HCT116 (cell line): ENCODE measurements around the gene GMCL1. TPM values are rescaled to one million over a fixed set of nuclear protein-coding genes. Genes with fewer than 3 reads are reported as not detected.
A peak's percentile ranks its signal among the peaks of the same experiment; 100 is the strongest.

Source experiments
- ATAC-seq: fragments of 200-7000 bp; cut with Tn5 transposase; 2 replicates; pipeline ENCODE4 v1.9.1; 2020; ENCODE audit warnings: mild to moderate bottlenecking, moderate library complexity
- BruUV-seq: library from RNA; stranded (reverse); fragments of 400-500 nt; replicated peaks from 2 replicates; lab custom pipeline; 2021; lab: Mats Ljungman, UMichigan
- CTCF ChIA-PET: fragments of 300-600 bp; sonication (Branson Sonifier 250); formaldehyde crosslinking; loops from one replicate; lab custom pipeline; 2021; ENCODE audit warnings: antibody characterized with exemption; lab: Charles Lee
- POLR2A ChIA-PET: fragments of 300-600, 350-600 bp; sonication (Branson Sonifier 250); formaldehyde crosslinking; loops from one replicate; lab custom pipeline; 2021; ENCODE audit warnings: antibody characterized with exemption; lab: Charles Lee
- RAD21 ChIA-PET, 2 experiments: fragments of 300-600 bp; sonication (Branson Sonifier 250); formaldehyde crosslinking; loops; one replicate each; lab custom pipeline; 2023; ENCODE audit warnings: low total read pairs in 2 of 2; ENCODE audit not compliant: uncharacterized antibody in 2 of 2, unreplicated experiment in 2 of 2, low non-redundant PET in 1 of 2; lab: Charles Lee
- DNase-seq: peaks from one replicate; pipeline ENCODE4 v3.0.0-alpha.2; 2010; ENCODE audit warnings: low read depth, low spot score
- H2AFZ ChIP-seq: fragments of 200-600 bp; shearing (Covaris generic), sonication (generic); 2 replicates; pipeline ENCODE4 v1.6.1; 2017; ENCODE audit warnings: low read depth, mixed run types, mixed read lengths, antibody characterized with exemption, low read length; ENCODE audit not compliant: poor library complexity, severe bottlenecking
- H3K27ac ChIP-seq: 2 replicates; pipeline ENCODE4 v1.5.1; 2012; ENCODE audit warnings: low read depth, low read length
- H3K27me3 ChIP-seq: fragments of 200-600 bp; sonication (generic); 2 replicates; pipeline ENCODE4 v1.6.1; 2016; ENCODE audit warnings: mixed run types, low read length, mixed read lengths; ENCODE audit not compliant: insufficient read depth
- H3K36me3 ChIP-seq, 2 experiments: fragments of 200-500 bp in 1 of 2; fragments of 200-600 bp in 1 of 2; sonication (Bioruptor generic) in 1 of 2; sonication (generic) in 1 of 2; 2 replicates each; pipeline versions ENCODE4 v1.5.1 to v1.6.1; 2014 to 2016; ENCODE audit warnings: low read length in 2 of 2, inconsistent platforms in 1 of 2, mixed read lengths in 1 of 2, mixed run types in 1 of 2; ENCODE audit not compliant: insufficient read depth in 2 of 2, control insufficient read depth in 1 of 2
- H3K4me1 ChIP-seq, 2 experiments: fragments of 200-600 bp in 1 of 2; sonication (generic) in 1 of 2; 2 replicates each; pipeline versions ENCODE4 v1.5.1 to v1.6.1; 2012 to 2017; ENCODE audit warnings: low read length in 2 of 2, inconsistent platforms in 1 of 2, mild to moderate bottlenecking in 1 of 2, mixed read lengths in 1 of 2, mixed run types in 1 of 2, moderate library complexity in 1 of 2; ENCODE audit not compliant: insufficient read depth in 2 of 2, control insufficient read depth in 1 of 2
- H3K4me2 ChIP-seq: fragments of 200-600 bp; sonication (generic); 2 replicates; pipeline ENCODE4 v1.6.1; 2017; ENCODE audit warnings: mixed run types, low read length, mixed read lengths
- H3K4me3 ChIP-seq, 2 experiments: fragments of 200-600 bp in 1 of 2; sonication (generic) in 1 of 2; replicated peaks in 1 of 2; 2 replicates each; pipeline ENCODE4 v1.5.1; 2011 to 2016; ENCODE audit warnings: low read length in 2 of 2, control low read depth in 1 of 2, low read depth in 1 of 2, mild to moderate bottlenecking in 1 of 2, mixed read lengths in 1 of 2, mixed run types in 1 of 2
- H3K79me2 ChIP-seq: fragments of 200-600 bp; sonication (generic); 2 replicates; pipeline ENCODE4 v1.6.1; 2017; ENCODE audit warnings: mild to moderate bottlenecking, mixed run types, low read length, moderate library complexity, mixed read lengths; ENCODE audit not compliant: insufficient read depth
- H3K9ac ChIP-seq: fragments of 200-600 bp; sonication (generic); 2 replicates; pipeline ENCODE4 v1.6.1; 2016; ENCODE audit warnings: low read length, mixed read lengths
- H3K9me2 ChIP-seq: fragments of 200-600 bp; sonication (generic), shearing (Covaris generic); 2 replicates; pipeline ENCODE4 v1.6.1; 2017; ENCODE audit warnings: mixed run types, mild to moderate bottlenecking, moderate library complexity; ENCODE audit not compliant: insufficient read depth
- H3K9me3 ChIP-seq, 2 experiments: fragments of 200-500 bp in 1 of 2; fragments of 200-600 bp in 1 of 2; sonication (Bioruptor generic) in 1 of 2; sonication (generic) in 1 of 2; 2 replicates each; pipeline ENCODE4 v1.6.1; 2014 to 2017; ENCODE audit warnings: low read length in 2 of 2, mixed read lengths in 2 of 2, inconsistent platforms in 1 of 2, low read depth in 1 of 2, mild to moderate bottlenecking in 1 of 2, mixed run types in 1 of 2, moderate library complexity in 1 of 2; ENCODE audit not compliant: control insufficient read depth in 1 of 2, insufficient read depth in 1 of 2
- H4K20me1 ChIP-seq: fragments of 200-600 bp; sonication (generic), shearing (Covaris generic); 2 replicates; pipeline ENCODE4 v1.6.1; 2017; ENCODE audit warnings: mixed run types, mild to moderate bottlenecking, moderate library complexity; ENCODE audit not compliant: insufficient read depth
- ATF3 ChIP-seq: IDR thresholded peaks from 2 replicates; pipeline ENCODE4 v1.6.1; 2012
- CTCF ChIP-seq, 3 experiments: fragments of 200-600 bp in 1 of 3; sonication (generic) in 1 of 3; IDR thresholded peaks in 2 of 3; conservative IDR thresholded peaks in 1 of 3; 2 replicates each; pipeline ENCODE4 v1.5.1; 2012 to 2017; ENCODE audit warnings: low read depth in 2 of 3, low read length in 2 of 3, antibody characterized with exemption in 1 of 3, borderline replicate concordance in 1 of 3, control low read depth in 1 of 3, mild to moderate bottlenecking in 1 of 3, mixed read lengths in 1 of 3, mixed run types in 1 of 3, moderate library complexity in 1 of 3; ENCODE audit not compliant: insufficient read depth in 1 of 3
- EZH2 ChIP-seq: fragments of 200-600 bp; sonication (generic); IDR thresholded peaks from 2 replicates; pipeline ENCODE4 v1.6.1; 2017; ENCODE audit warnings: antibody characterized with exemption, mixed run types
- EZH2phosphoT487 ChIP-seq: fragments of 200-600 bp; IDR thresholded peaks from 2 replicates; pipeline ENCODE4 v1.6.1; 2018; ENCODE audit warnings: antibody characterized with exemption, borderline replicate concordance
- POLR2AphosphoS5 ChIP-seq: IDR thresholded peaks from 2 replicates; pipeline ENCODE4 v1.6.1; 2011; ENCODE audit warnings: mild to moderate bottlenecking, low read depth, low read length, moderate library complexity
- RAD21 ChIP-seq: IDR thresholded peaks from 2 replicates; pipeline ENCODE4 v1.6.1; 2012; ENCODE audit warnings: low read depth, mild to moderate bottlenecking
- SIN3A ChIP-seq: IDR thresholded peaks from 2 replicates; pipeline ENCODE4 v1.6.1; 2012; ENCODE audit warnings: low read depth
- YY1 ChIP-seq: IDR thresholded peaks from 2 replicates; pipeline ENCODE4 v1.6.1; 2011; ENCODE audit warnings: low read length, low read depth, moderate library complexity, mild to moderate bottlenecking; ENCODE audit not compliant: insufficient replicate concordance; ENCODE audit errors: extremely low read depth
- ZBTB33 ChIP-seq: IDR thresholded peaks from 2 replicates; pipeline ENCODE4 v1.6.1; 2011; ENCODE audit warnings: mild to moderate bottlenecking, low read length, moderate library complexity; ENCODE audit not compliant: insufficient replicate concordance; ENCODE audit errors: extremely low read depth
- intact Hi-C: fragments of 100-400 bp; cut with micrococcal nuclease; formaldehyde crosslinking; loops from 2 replicates; pipeline ENCODE4 v1.10.0; 2022
- total RNA-seq: library from RNA; stranded (reverse); gene quantifications from one replicate; pipeline ENCODE4 v1.2.1, GENCODE V29; 2021; ENCODE audit not compliant: unreplicated experiment

GMCL1 gene
- total RNA-seq, 1 experiment from 2014 or later = 16.7 TPM

- TF ChIP-seq ZBTB33 (no peak), RAD21 (peak; percentile 50; the same call in 1 of the 2 replicates)
- H3K36me3 ChIP-seq = no peaks in the 10 kb centered on the region
- no peak overlapping the region for H3K27ac ChIP-seq
- ChIA-PET CTCF (interaction anchor here (1.6 kb wide), 1 partner anchor 71 kb away, joined by 6 read pairs; no protein-coding TSS in a partner anchor), POLR2A (no interaction called here), RAD21 (no interaction called here)
- no peaks in the 10 kb centered on the region for H3K27me3 ChIP-seq
- no peaks in the 10 kb centered on the region for H3K79me2 ChIP-seq
- DNase-seq = no peak
- H3K4me1 ChIP-seq = no peaks in the 10 kb centered on the region
- no peak overlapping the region for H3K9ac ChIP-seq
- H3K9me2 ChIP-seq = no peaks in the 10 kb centered on the region
- intact Hi-C loops = no loop called here
- ATAC-seq = no peak
- no peaks in the 10 kb centered on the region for H4K20me1 ChIP-seq
- no peak overlapping the region for H3K4me3 ChIP-seq
- BruUV-seq = no TSS peak
- no peaks in the 10 kb centered on the region for H3K9me3 ChIP-seq
- no peak overlapping the region for H2AFZ ChIP-seq
- no peak overlapping the region for H3K4me2 ChIP-seq
Measured at GRCh38 chr2:69796174-69796573, 33.3 kb upstream of the GMCL1 start.

GRCh38 chr2:69797235-69797634 lies 32.2 kb upstream of the GMCL1 start:
- H3K79me2 ChIP-seq = no peaks in the 10 kb centered on the region

More at GRCh38 chr2:69797235-69797634, 32.2 kb upstream of the GMCL1 start:
- RAD21 ChIA-PET = no interaction called here
- H3K4me3 ChIP-seq = no peak overlapping the region
- TF ChIP-seq ZBTB33 (no peak), YY1 (no peak), CTCF (IDR thresholded peaks at IDR 0.05 in 2 of 3, conservative IDR thresholded peaks at IDR 0.05 in 1 of 3; ENCODE audit: borderline replicate concordance in 1 of 3, insufficient read depth in 1 of 3, low read depth in 2 of 3, low read length in 2 of 3) (no peak), SIN3A (no peak), ATF3 (no peak), EZH2 (no peak), POLR2AphosphoS5 (no peak), EZH2phosphoT487 (no peak)
- H4K20me1 ChIP-seq = no peaks in the 10 kb centered on the region
- H3K27me3 ChIP-seq = no peaks in the 10 kb centered on the region
- no peak overlapping the region for H3K27ac ChIP-seq
- CTCF ChIA-PET = interaction anchor here (1.6 kb wide), 1 partner anchor 72 kb away, joined by 6 read pairs; no protein-coding TSS in a partner anchor
- no peaks in the 10 kb centered on the region for H3K9me2 ChIP-seq
- no peak for DNase-seq
- intact Hi-C loops = no loop called here
- H3K36me3 ChIP-seq = no peaks in the 10 kb centered on the region
- BruUV-seq = no TSS peak
- no peak overlapping the region for H2AFZ ChIP-seq
- no peaks in the 10 kb centered on the region for H3K4me1 ChIP-seq
- ATAC-seq = no peak
- H3K9me3 ChIP-seq = no peaks in the 10 kb centered on the region
- POLR2A ChIA-PET = no interaction called here
- H3K4me2 ChIP-seq = no peak overlapping the region
- no peak overlapping the region for H3K9ac ChIP-seq
